GM18502 (cell line): ENCODE results near the gene ACO2.

Source experiments
- ATAC-seq: cut with Tn5 transposase; IDR thresholded peaks from one replicate; pipeline ENCODE4 v1.9.1; 2021; ENCODE audit warnings: mild to moderate bottlenecking; ENCODE audit not compliant: unreplicated experiment, poor library complexity

The ACO2 gene

DNA sequence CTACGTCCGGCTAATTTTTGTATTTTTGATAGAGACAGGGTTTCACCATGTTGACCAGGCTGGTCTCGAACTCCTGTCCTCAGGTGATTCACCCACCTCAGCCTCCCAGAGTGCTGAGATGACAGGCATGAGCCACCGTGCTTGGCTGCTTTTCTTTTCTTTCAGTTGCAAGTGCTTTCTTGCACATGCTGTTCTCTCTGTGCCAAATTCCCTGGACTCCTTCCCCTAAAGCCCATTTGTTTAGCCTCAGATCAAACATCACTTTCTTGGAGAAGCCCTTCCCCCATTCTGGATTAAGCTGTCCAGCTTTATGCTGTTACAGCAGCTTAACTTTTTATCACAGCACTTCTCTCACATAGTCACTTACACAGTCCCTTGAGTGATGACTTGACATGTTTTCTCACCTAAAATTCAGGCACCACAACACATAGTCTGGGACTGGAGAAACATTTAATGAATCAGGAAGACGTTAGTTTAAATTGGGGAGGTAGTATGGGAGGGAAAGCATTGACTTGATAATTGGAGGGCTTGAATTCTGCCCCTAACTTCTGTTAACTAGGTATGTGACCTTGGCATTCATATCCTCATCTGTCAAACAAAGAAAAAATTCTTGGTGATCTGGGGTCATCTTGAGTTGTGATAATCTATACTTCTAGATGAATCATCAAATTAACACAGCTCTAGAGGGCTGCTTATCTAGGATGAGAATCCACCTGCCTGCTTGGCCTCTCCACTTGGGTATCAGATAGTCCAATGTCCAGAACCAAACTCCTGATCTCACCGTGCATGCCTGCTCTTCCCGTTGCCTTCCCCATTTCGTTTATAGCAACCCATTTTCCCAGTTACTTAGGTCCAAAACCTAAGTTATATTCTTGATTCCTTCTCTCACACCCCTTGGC lies 18.4 kb downstream of the ACO2 start:
- no peak for ATAC-seq

DNA sequence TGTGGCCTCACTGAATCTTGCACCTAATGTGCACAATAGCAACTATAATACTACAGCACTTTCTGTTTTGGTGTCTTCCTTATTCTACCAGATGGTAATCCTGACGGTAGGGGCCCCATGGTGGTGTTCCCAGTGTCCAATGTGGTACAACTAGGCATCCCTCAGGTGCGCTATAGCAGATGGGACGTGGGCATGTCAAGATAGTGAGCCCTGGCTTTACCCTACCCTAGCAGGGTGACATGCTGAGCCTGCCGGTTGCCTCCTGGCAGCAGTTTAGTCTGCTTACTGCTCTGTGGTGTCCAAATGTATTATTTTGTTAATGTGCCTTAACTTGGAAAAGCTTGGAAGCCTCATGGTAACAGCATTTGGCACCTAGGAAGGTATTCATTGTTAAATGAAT lies 19.2 kb downstream of the ACO2 start:
- ATAC-seq = no peak

DNA sequence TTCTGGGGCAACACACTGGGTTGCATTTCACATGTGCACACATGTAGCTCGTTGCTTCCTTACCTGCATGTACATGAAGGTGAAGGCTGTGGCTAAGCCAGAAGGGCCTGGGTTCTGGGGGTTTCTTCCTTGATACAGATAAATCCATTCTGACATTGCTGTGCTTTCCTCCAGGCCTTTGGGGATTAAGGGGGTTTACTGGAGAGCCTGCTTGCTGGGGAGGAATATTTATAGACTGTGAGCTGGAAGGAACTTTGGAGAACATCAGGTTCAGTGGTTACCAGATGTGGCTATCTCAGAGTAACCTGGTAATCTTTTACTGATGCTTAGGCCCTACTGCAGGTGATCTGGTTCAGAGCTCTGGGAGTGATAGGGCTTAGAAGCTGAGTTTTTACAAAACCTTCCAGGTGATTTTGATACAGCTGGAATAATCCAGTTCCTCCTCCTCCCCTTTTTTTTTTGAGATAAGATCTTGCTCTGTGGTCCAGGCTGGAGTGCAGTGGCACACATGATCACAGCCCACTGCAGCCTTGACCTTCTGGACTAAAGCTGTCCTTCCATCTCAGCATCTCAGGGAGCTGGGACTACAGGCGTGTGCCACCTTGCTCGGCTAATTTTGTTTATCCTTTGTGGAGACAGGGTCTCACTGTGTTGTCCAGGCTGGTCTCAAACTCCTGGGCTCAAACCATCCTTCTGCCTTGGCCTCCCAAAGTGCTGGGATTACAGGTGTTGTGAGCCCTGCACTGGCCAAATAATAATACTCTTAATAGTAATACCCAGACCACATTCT lies 19.9 kb downstream of the ACO2 start:
- no peak for ATAC-seq

DNA sequence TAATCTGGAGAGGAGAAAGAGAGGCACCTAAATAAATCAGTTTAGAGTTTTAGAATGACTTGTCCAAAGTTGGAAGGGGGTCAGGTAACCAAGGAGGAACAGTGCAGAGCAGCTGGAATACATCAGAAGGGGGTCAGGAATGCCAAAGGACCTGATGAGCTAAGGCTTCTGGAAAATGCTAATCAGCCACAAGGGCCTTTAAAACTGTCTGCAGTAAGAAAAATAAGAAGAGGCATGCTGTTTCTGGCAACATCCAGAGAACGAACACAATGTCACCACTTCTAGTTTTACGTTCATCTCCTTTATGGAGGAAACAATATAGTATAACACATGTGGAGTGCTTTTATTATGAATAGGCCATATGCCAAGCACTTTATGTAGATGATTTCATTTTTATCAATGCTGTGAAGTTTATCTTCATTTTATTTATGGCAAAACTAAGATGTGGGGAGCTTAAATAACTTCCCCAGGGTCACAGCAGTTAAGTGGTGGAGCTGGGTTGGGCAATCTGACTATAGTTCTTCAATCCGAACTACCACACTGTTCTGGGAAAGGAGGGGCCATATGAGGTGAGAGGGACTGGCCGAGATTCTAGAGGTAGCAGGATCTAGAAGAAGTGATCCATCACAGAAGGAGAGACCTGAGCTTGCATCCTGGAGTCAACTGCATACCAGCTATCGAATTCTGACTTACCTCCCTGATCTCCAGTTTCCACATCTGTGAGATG lies 22.6 kb downstream of the ACO2 start:
- no peak for ATAC-seq

DNA sequence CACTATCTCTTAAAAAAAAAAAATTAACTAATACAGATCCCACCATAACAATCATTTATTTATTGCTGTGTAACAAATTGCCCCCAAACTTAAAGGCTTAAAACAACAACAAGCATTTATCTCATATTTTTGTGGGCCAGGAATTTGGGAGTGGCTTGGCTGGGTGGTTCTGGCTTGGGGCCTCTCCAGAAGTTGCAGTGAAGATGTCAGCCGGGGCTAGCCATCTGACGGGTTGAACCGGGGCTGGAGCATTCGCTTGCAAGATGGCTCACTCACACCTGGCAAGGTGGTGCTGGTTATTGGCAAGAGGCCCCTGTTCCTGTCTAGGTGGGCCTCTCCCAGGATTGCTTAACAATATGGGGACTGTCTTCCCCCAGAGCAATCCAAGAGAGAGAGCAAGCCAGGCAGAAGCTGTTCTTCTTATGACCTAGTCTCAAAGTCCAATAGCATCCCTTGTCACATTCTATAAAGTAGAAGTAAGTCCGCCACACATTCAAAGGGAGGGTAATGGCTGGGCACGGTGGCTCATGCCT lies 29.5 kb downstream of the ACO2 start:
- no peak for ATAC-seq

DNA sequence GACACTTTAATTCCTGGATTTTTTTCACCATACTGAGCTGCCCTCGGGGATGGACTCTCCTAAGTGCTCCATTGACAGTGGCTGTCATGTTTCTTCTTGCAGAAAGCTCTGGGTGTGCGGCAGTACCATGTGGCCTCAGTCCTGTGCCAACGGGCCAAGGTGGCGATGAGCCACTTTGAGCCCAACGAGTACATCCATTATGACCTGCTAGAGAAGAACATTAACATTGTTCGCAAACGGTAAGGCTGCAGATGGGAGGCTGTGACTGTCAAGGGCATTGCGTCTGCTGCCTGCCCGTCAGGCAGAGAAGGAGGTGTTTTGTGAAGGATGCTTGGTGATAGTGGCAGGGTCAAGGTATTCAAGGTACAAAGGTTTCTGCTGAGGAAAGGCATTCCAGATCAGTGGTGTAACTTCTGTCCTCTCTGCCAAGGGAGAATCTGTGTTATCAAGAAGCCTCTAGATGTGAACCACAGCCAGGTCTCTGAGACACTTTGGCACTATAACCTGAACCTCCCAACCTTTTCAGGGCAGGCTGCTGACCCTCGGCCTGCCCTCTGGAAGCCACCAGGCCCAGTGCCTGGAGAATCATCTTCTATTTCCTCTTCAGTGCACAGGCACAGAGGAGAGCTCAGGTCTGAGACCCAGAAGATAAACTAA lies 30.8 kb downstream of the ACO2 start:
- no peak for ATAC-seq

DNA sequence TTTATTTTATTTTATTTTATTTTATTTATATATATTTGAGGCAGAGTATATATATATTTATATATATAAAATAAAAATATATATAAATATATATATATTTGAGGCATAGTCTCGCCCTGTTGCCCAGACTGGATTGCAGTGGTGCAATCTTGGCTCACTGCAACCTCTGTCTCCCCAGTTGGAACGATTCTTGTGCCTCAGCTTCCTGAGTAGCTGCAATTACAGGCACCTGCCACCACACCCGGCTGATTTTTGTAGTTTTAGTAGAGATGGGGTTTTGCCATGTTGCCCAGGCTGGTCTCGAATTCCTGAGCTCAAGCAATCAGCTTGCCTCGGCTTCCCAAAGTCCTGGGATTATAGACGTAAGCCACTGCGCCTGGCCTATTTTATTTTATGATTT lies 31.4 kb downstream of the ACO2 start:
- ATAC-seq = no peak

DNA sequence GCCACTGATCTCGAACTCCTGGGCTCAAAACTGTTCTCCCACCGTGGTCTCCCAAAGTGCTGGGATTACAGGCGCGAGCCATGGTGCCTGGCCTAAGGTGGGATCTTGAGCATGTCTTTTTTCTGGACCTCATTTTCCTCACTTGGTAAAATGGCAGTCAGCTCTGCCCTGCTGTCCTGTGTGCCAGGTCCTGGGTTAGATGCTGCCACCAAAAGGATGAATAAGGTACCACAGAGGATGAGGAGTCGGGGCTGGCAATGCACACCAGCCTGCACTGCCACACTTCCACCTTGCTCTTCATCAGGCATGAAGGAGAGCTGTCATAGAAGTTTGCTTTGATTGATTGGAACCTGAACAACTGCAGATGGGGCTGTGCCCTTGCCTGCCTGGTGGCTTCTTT lies 32.3 kb downstream of the ACO2 start:
- ATAC-seq = no peak

DNA sequence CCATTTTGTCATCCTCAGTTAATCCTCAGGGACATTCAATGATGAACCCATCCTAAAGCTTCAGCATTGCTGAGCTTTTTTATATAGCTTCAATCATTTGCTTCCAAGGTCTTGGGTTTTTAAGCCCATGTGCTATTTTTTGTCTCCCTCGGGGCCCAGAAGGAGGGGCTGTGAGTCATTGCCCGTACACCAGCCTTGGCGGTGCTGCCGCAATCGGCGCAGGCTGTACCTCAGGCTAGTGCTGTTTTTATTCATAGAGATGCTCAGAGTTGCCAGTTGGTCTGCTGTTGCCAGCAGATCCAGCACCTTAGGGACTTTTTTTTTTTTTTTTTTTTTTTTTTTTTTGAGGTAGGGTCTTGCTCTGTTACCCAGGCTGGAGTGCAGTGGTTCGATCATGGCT lies 35.5 kb downstream of the ACO2 start:
- no peak for ATAC-seq

DNA sequence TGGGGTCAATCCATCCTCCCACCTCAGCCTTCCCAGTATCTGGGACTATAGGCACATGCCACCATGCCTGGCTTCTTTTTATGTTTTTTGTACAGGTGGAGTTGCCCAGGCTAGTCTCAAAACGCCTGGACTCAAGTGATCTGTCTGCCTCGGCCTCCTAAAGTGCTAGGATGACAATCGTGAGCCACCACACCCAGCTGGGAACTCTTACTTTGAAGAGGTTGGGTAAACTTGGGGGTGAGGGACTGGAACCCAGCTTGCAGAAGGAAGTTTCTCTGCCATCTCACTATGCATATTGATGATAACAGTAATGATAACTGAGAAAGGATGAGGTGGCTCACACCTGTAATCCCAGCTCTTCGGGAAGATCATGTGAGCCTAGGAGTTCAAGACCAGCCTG lies 35.9 kb downstream of the ACO2 start:
- no peak for ATAC-seq

DNA sequence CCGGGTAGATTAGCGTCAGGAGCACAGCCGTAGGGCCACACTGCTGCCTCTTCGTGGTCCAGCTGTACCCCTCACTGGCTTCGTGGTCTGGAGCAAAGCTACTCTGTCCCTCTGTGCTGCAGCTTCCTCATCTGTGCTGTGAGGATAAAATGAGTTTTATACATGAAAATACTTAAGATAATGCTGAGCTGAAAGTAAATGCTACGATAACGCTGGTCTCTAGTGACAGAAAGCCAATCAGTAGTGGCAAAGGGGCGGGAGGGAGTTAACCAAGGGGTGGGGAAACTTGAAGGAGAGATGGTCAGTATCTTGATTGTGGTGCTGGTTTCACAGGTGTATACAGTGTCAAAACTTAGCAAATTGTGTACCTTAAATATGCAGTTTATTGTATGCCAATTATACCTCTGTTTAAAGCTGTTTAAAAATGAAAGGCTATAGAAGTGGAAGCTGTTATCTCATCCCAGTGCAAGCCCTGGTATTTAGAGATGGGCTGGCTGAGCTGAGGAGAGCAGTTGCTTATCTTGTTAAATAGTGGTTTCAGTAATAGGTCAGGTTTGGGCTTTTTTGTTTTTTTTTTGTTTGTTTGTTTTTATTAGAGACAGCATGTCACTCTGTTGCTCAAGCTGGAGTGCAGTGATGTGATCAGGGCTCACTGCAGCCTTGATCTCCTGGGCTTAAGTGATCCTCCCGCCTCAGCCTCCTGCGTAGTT lies 36.7 kb downstream of the ACO2 start:
- no peak for ATAC-seq

DNA sequence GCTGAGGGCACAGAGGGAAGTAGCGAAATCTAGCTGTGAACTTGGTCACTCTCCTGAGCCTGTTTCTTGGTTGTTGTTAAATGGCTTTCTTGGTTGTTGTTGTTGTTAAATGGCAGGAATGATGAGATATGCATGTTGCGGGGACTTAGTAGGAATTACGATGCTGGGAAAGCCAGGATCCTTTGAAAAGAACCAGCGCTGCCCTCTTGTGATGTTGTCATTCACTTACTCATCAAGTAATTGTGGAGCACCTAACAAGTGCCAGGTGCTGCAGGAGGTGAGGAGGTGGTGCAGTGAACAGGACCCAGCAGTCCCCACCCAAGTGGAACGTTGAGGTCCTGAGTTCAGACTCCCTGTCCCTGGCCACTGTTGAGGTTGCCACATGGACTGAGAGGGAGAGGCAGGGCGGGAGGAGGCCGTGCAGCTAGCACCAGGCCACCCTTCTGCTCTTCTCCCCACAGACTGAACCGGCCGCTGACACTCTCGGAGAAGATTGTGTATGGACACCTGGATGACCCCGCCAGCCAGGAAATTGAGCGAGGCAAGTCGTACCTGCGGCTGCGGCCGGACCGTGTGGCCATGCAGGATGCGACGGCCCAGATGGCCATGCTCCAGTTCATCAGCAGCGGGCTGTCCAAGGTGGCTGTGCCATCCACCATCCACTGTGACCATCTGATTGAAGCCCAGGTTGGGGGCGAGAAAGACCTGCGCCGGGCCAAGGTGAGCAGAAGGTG lies 38.6 kb downstream of the ACO2 start:
- no peak for ATAC-seq

DNA sequence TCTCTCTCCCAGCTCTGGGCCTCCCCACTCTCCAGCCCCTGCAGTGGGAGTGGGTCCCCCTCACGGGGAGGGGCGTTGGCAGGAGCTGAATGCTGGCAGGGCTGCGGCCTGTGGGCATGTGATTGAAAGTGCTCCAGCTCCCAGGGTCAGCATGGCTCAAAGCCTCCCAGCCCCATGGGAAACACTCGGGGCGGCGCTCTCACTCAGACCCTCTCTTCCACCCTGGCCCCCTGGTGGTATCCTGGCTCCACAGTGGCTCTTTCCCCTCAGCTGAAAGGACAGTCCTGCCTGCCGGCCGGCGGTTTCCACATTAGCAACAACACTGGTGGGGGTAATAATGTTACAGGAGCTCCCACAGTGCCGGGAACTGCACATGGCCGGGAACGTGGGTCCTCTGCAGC lies 39.9 kb downstream of the ACO2 start:
- no peak for ATAC-seq

DNA sequence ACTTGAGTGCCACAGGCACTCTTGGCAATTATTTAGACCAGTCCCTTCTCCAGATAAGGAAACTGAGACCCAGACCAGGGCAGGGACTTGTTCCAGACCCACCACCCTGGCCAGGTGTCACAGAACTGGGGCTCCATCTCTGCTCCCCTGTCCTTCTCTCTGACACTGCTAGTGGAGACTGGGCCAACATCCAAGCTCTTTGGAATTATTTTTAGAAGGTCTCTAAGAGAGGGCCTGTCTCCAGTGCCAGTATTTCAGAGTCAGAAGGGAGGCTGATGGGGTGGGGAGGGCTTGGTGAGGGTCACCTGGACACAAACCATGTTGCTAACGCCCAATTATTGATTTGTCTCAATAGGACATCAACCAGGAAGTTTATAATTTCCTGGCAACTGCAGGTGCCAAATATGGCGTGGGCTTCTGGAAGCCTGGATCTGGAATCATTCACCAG lies 42.6 kb downstream of the ACO2 start:
- no peak for ATAC-seq

DNA sequence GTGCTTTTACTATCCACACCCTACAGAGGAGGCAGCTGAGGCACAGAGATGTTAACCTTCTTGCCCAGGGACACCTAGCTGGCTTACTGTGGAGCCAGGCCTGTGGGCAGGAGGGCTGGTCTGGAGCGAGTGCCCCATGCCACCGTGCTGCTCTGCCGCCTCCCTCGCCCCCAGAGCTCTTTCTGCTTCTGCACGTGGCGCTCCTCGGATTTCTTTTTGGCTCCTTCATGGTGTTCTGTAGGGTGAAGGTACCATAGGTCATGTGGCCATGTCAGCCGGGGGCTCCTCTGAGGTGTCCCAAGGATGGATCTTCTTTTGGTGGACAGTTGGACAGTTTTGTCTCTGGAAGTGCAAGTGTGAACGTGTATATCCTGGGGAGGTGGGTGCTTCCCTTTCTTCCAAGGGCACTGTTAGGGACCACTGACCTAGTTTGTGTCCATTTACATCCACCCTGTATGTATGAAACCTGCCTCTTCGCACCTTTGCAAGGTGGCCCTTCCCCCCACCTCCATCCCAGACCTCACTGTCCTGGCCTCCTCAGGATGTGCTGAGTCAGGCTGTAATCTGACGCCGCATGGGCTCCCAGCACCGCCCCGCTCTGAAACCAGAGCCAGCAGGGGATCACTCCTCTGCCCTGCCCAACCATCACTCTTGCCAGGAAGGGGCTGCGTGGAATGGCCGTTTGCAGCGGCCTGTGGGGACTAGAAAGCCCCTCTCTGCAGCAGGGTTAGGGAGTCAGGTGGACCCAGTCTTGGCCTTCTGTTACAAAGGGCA lies 43.7 kb downstream of the ACO2 start:
- ATAC-seq = no peak

DNA sequence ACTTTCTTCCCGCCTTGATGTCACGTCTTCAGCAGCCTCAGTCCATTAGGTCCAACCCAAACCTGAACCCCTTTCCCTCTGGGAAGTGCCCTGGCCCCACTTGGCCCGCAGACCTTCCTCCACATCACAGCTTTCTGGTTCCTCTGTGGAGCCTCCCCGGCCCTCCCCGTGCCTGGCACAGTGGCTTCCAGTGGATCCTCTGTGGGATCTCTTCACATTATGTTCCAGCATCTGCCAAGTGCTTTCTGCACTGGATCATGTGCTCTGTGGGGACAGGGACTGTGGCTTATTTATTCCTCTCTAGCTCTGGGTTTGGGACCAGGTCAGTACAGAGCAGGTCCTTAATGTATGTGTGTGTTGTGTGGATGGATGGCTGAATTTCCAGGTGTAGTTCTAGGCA lies 44.5 kb downstream of the ACO2 start:
- ATAC-seq = no peak

DNA sequence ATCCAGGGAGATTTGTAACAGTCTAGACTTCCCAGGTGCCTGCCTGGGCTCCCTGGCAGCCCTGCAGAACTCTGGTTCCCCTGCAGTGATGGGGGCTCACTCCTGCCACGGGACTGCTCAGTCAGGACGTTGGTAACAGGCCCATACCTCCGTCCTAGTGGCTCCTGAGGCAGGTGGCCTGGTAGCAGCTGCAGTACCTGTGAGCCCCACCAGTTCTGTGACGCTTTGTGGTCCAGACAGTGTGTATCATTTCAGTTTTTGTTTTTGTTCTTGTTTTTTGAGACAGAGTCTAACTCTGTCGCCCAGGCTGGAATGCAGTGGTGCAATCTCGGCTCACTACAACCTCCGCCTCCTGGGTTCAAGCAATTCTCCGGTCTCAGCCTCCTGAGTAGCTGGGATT lies 47.5 kb downstream of the ACO2 start:
- ATAC-seq = no peak
